HG03039 (cell line): ENCODE measurements around the gene LNX1.

Experiments used
- ATAC-seq: cut with Tn5 transposase; IDR thresholded peaks from one replicate; pipeline ENCODE4 v1.9.1; 2021; ENCODE audit warnings: mild to moderate bottlenecking, moderate library complexity; ENCODE audit not compliant: unreplicated experiment

Gene LNX1

GRCh38 chr4:53505947-53506346, 85.3 kb downstream of the LNX1 start:
- no peak for ATAC-seq

- no peak for ATAC-seq
Observed at GRCh38 chr4:53502094-53502493, 89.2 kb downstream of the LNX1 start.

DNA sequence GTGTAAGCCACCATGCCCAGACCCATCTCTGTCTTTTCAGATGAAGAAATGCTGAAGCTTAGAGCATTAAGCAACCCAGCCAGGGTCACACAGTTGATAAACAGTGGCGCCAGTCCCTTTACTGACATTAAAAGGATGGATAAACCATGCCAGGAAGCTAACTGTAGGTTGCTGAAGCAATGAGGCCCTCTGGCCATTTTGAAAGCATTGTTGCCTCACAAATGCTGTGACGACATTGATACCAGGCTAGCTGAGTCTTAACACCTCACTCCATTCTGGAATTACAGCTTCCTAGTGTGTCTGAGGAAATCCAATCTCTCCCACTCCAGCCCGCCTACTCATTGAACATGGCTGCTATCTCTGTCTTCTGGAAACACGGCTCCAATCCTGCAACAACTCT, 89.7 kb downstream of the LNX1 start:
- no peak for ATAC-seq

- ATAC-seq, result no peak
Observed at GRCh38 chr4:53500546-53500945, 90.7 kb downstream of the LNX1 start.

- no peak for ATAC-seq
Observed at GRCh38 chr4:53499791-53500190, 91.5 kb downstream of the LNX1 start.

- no peak for ATAC-seq
Observed at GRCh38 chr4:53498706-53499105, 92.6 kb downstream of the LNX1 start.

GRCh38 chr4:53497487-53498244, 93.6 kb downstream of the LNX1 start:
- ATAC-seq, result no peak

- no peak for ATAC-seq
Observed at GRCh38 chr4:53494851-53495250, 96.4 kb downstream of the LNX1 start.

DNA sequence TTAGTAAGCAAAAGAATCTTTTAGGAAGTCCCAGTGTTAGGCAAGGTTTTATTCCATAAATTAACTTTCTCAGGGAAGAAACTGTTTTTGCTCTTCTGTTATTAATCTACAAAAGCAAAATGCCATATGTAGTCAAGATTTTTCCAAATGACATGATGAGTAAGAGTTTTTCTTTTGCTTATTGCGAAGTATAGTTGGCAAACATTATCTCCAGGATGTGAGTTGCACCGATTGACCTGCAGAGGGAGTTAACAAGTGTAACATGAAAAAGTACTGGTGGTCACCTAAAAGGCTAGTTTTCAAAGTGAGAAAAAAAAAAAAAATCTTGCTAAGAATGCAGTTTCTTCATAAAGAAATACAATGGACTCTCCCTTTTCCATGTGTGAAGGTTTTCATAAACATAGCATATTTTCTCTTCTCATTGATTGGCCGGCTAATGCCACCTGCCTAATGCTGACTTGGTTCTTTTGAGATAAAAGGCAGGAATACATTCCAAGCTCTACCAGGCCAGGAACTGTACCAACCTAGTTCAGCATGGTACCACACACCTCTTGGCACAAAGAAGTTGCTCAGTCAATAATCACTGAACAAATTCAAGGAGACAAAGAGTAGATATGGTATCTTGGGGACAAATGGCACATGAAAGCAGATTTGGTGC, 100.2 kb downstream of the LNX1 start:
- ATAC-seq, result no peak

- no peak for ATAC-seq
Observed at GRCh38 chr4:53490161-53490956, 100.9 kb downstream of the LNX1 start.

GRCh38 chr4:53489279-53489889, 101.9 kb downstream of the LNX1 start:
- ATAC-seq, result no peak

- no peak for ATAC-seq
Observed at GRCh38 chr4:53487766-53488165, 103.5 kb downstream of the LNX1 start.

- ATAC-seq, result no peak
Observed at GRCh38 chr4:53485658-53486040, 105.6 kb downstream of the LNX1 start.

- no peak for ATAC-seq
Observed at GRCh38 chr4:53484911-53485657, 106.2 kb downstream of the LNX1 start.

- ATAC-seq, result no peak
Observed at GRCh38 chr4:53483250-53483649, 108.0 kb downstream of the LNX1 start.

GRCh38 chr4:53481586-53481985, 109.7 kb downstream of the LNX1 start:
- ATAC-seq, result no peak

GRCh38 chr4:53480909-53481308, 110.4 kb downstream of the LNX1 start:
- no peak for ATAC-seq

- ATAC-seq, result no peak
Observed at GRCh38 chr4:53479736-53480525, 111.4 kb downstream of the LNX1 start.

DNA sequence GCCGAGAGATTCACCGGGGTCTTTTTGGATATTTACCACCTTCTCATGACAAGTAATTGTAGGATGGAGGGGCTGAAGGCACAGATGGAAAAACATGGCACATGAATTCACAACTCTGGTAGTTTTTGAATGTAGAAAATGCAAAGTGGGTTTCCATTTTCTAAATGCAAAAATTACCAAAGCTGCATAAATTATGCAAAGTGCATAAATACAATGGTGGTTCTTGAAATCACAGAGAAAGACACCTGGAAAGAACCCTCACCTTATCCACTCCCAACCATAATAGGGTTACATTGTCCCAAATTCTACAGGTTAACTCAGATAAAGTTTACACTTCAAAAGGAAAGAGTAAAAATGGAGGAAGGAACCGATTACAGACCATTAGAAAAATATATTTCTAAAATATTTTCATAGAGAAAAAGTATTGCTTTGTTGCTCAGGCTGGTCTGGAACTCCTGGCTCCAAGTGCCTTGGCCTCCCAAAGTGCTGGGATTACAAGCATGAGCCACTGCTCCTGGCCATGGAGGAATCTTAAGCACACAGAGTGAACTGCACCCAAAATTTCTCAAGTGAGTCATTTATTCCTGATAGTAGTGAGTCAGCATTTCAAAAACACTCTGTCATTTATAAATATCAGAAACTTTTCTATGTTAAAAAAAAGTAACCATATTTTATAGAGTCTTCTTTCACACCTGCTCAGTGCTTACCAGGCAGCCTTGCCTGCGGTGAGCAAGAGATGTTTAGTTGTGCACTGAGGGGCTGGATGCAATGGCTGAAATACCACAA, 112.4 kb downstream of the LNX1 start:
- no peak for ATAC-seq
